Measurements from ENCODE around the gene OTUD6A. TPM values are rescaled to one million over a fixed set of nuclear protein-coding genes. Genes with fewer than 3 reads are reported as not detected.

OTUD6A gene
- total RNA-seq, 4 donors from 2014 or later, result not detected

DNA sequence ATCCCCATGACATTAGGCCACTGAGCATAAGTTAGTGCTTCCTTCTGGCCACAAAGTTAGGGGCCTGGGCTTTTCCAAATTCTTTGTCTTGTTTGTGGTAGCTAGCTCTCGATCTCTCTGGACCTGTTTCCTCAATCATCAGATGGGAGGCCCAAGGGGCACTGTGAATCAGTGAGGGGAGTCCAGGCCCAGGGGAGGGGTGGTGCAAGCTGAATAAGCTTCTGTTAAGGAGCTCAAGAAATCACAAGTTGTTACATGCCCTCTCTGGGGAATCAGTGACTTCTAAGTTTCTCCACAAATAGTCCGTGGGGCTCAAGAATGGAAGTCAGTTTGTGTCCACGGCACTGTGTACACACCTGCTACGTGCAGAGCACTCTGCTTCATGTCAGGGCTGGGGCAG, 27.6 kb upstream of the OTUD6A start:
- in situ Hi-C loops (cut with MboI; ENCODE audit: low sequenced_read_pairs in 4 of 4) (loop anchor here in 2 of 4 donors (5.0 to 25.0 kb wide), 3 partner anchors 60 to 497 kb away; no protein-coding TSS in a partner anchor), intact Hi-C loops (cut with DNase I; ENCODE audit: low total_unique reads) (no loop called here)
- Histone ChIP-seq H3K4me1 (no peaks in the 10 kb centered on the region), H3K27me3 (no peaks in the 10 kb centered on the region), H3K36me3 (no peaks in the 10 kb centered on the region), H3K9me3 (no peaks in the 10 kb centered on the region), H3K27ac (no peak overlapping the region), H3K4me3 (no peak overlapping the region)
- no peak for ATAC-seq
- TF ChIP-seq CTCF (IDR thresholded peaks at IDR 0.05 in 4 of 5, conservative IDR thresholded peaks at IDR 0.05 in 1 of 5), result no peak
- no peak for DNase-seq

DNA sequence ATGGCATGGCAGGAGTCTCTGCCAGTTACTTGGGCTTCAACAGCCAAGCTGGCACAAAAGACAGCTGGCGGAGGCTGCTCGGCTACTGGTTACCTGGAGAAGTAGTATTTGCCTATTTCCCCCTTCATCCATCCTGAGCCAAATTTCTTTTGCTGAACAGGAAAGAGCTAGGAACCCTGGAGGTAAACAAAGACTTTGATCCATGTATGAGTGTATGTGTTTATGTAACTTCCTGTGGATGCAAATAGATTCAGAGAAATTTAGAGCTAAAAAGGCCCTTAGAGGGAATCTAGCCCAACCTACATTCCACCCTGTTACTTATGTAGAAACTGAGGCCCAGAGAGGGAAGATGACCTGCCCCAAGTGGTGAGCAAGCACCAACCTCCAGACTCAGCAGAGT, 23.7 kb upstream of the OTUD6A start:
- no peaks in the 10 kb centered on the region for H3K9me3 ChIP-seq
- in situ Hi-C loops (cut with MboI; ENCODE audit: low sequenced_read_pairs in 4 of 4) (loop anchor here in 2 of 4 donors (10.0 to 25.0 kb wide), 2 partner anchors 56 to 501 kb away; no protein-coding TSS in a partner anchor), intact Hi-C loops (cut with DNase I; ENCODE audit: low total_unique reads) (no loop called here)
- H3K36me3 ChIP-seq, result no peaks in the 10 kb centered on the region
- no peak for ATAC-seq
- no peak for DNase-seq
- no peaks in the 10 kb centered on the region for H3K4me1 ChIP-seq
- no peak overlapping the region for H3K4me3 ChIP-seq
- TF ChIP-seq POLR2A (IDR thresholded peaks at IDR 0.05) (no peak), CTCF (IDR thresholded peaks at IDR 0.05 in 4 of 5, conservative IDR thresholded peaks at IDR 0.05 in 1 of 5) (no peak)
- H3K27me3 ChIP-seq, result no peaks in the 10 kb centered on the region
- no peak overlapping the region for H3K27ac ChIP-seq

DNA sequence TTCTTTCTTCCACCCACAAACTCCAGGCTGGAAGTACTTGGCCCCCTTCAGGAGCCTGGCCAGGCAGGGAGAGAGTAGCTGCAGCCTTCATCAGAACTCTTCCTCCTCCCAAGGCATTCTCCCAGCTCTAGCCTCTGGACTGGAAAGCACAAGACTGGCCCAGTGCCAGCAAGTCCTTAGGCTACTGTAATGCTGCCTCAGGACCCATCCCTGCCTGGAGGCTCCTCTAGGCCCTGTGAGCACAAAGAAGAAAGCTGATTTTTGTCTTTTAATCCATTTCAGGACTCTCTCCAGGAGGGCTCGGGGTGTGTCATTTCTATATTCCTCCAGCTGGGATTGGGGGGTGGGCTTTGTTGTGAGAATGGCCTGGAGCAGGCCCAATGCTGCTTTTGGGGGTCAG, 23.3 kb upstream of the OTUD6A start:
- in situ Hi-C loops (cut with MboI; ENCODE audit: low sequenced_read_pairs in 4 of 4), result loop anchor here in 2 of 4 donors (10.0 to 25.0 kb wide), 2 partner anchors 56 to 502 kb away; no protein-coding TSS in a partner anchor
- no peaks in the 10 kb centered on the region for H3K9me3 ChIP-seq
- DNase-seq, result no peak

DNA sequence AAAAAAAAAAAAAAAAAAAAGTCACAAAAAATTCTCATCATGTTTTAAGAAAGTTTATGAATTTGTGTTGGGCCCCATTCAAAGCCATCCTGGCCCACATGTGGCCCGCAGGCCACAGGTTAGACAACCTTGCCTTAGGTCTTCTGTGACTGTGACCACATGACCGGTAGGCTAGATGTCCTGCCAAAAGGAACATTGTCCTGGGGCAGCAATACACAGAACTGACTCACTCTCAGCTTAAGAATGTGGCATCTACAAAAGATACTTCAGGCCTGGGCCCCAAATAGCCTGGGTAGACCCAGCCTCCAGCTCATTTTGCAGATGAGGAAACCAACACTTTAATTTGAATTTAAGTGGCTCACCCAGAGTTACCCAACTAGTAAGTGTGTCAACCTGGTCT, 22.5 kb upstream of the OTUD6A start:
- ATAC-seq (no peak), DNase-seq (no peak)
- Histone ChIP-seq H3K36me3 (no peaks in the 10 kb centered on the region), H3K27ac (no peak overlapping the region), H3K27me3 (no peaks in the 10 kb centered on the region), H3K9me3 (no peaks in the 10 kb centered on the region), H3K4me1 (no peaks in the 10 kb centered on the region), H3K4me3 (no peak overlapping the region)
- TF ChIP-seq POLR2A (IDR thresholded peaks at IDR 0.05), result no peak
- no peak for TF ChIP-seq CTCF (IDR thresholded peaks at IDR 0.05 in 4 of 5, conservative IDR thresholded peaks at IDR 0.05 in 1 of 5)
- in situ Hi-C loops (cut with MboI; ENCODE audit: low sequenced_read_pairs in 4 of 4), result loop anchor here in 2 of 4 donors (10.0 to 25.0 kb wide), 2 partner anchors 55 to 502 kb away; no protein-coding TSS in a partner anchor
- intact Hi-C loops (cut with DNase I; ENCODE audit: low total_unique reads), result no loop called here

More for the DNA sequence above, 23.3 kb upstream of the OTUD6A start:
- Histone ChIP-seq H3K36me3 (no peaks in the 10 kb centered on the region), H3K27me3 (no peaks in the 10 kb centered on the region), H3K27ac (no peak overlapping the region), H3K4me1 (no peaks in the 10 kb centered on the region), H3K4me3 (no peak overlapping the region)
- no peak for ATAC-seq
- no peak for TF ChIP-seq CTCF (IDR thresholded peaks at IDR 0.05 in 4 of 5, conservative IDR thresholded peaks at IDR 0.05 in 1 of 5)
- TF ChIP-seq POLR2A (IDR thresholded peaks at IDR 0.05), result no peak
- intact Hi-C loops (cut with DNase I; ENCODE audit: low total_unique reads), result no loop called here

DNA sequence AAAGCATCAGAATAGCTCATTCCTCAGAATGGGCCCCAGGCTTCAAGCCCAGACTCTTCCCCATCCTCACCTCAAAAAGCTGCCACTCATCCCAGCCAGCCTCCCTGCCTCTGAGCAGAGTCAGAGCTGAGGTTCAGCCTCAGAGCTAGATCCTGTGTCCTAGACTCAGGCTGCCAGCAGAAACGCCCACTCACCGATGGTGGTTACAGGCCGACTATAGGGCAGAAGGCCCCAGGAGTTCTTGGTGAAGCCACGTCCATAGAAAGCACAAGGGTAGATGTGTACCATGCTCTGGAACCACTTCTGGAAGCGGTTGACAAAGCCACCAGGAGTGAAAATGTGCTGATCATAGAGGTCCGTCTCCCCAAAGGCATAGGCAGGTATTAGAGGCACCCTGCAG, 20.3 kb upstream of the OTUD6A start:
- in situ Hi-C loops (cut with MboI; ENCODE audit: low sequenced_read_pairs in 4 of 4), result loop anchor here in 1 of 4 donors (25.0 kb wide), 1 partner anchor 505 kb away; no protein-coding TSS in a partner anchor
- no peaks in the 10 kb centered on the region for H3K36me3 ChIP-seq
- H3K9me3 ChIP-seq, result no peaks in the 10 kb centered on the region
- no peak overlapping the region for H3K4me3 ChIP-seq
- intact Hi-C loops (cut with DNase I; ENCODE audit: low total_unique reads), result no loop called here
- TF ChIP-seq CTCF (IDR thresholded peaks at IDR 0.05 in 4 of 5, conservative IDR thresholded peaks at IDR 0.05 in 1 of 5), result no peak
- TF ChIP-seq POLR2A (IDR thresholded peaks at IDR 0.05), result no peak
- no peaks in the 10 kb centered on the region for H3K27me3 ChIP-seq
- no peak overlapping the region for H3K27ac ChIP-seq
- DNase-seq (no peak), ATAC-seq (no peak)
- H3K4me1 ChIP-seq, result no peaks in the 10 kb centered on the region

Measured in gastrocnemius medialis (tissue), 4 donors.